NCI-H2196 treated with DMSO at 0.1 percent for 48 hours (cell line): ENCODE measurements around the gene DDX11.
"Not testable (repeated sequence)": the region's sequence is repeated elsewhere in the genome, so short reads cannot be mapped to it uniquely, and the experiment has no call there.

Experiments used
- DNase-seq: peaks from one replicate; lab custom pipeline; 2025; ENCODE audit not compliant: unreplicated experiment; lab: John Stamatoyannopoulos, UW

The DDX11 gene

GRCh38 chr12:31098363-31098762 lies 24.7 kb downstream of the DDX11 start:
- DNase-seq: not testable (repeated sequence)

GRCh38 chr12:31098771-31099170 lies 25.1 kb downstream of the DDX11 start:
- not testable (repeated sequence) for DNase-seq

DNA sequence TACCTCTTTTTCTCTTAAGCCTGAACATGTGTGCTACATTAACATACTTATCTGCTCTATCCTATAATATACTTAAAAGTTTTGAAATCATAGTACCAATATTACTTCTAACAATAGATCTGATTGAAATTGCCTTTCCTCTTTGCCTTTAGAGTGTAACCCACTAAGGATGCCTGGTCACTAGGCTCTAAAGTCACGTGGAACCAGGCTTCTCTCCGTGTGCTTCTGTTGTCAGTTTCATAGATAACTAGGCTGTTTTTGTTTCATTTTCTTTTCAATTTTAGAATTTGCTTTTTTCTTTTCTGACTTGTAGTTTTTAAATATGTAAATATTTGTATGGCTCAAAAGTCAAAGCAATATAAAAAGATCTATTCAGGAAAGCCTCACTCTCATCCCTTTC lies 25.8 kb downstream of the DDX11 start:
- not testable (repeated sequence) for DNase-seq

GRCh38 chr12:31100503-31101208 lies 27.0 kb downstream of the DDX11 start:
- DNase-seq: not testable (repeated sequence)

- not testable (repeated sequence) for DNase-seq
These were observed 28.5 kb downstream of the DDX11 start for GRCh38 chr12:31102125-31102524.

DNA sequence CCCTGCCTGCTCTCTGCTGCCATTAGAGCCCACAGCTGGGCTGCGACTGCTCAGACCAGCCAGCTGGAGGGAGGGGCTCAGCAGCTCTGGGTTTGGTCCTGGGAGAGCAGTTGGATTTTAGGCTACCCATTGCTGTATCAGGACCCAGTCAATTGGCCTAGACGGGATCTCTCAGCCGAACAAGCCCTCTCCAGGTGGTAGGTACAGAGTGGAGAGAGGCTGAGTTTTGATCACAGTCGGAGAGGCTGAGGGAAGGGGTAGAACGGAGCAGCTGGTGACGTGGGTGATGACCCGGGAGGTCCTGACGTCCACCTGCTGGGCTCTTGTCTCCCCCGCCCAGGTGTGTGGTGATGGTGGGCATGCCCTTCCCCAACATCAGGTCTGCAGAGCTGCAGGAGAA lies 28.9 kb downstream of the DDX11 start:
- DNase-seq: not testable (repeated sequence)

- DNase-seq: peak; percentile 83
These were observed 29.9 kb downstream of the DDX11 start for GRCh38 chr12:31103561-31103975.

DNA sequence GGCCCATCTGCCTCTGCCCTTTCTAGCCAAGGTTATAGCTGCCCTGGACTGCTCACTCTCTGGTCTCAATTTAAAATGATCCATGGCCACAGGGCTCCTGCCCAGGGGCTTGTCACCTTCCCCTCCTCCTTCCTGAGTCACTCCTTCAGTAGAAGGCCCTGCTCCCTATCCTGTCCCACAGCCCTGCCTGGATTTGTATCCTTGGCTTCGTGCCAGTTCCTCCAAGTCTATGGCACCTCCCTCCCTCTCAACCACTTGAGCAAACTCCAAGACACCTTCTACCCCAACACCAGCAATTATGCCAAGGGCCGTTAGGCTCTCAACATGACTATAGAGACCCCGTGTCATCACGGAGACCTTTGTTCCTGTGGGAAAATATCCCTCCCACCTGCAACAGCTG lies 30.6 kb downstream of the DDX11 start:
- not testable (repeated sequence) for DNase-seq

DNA sequence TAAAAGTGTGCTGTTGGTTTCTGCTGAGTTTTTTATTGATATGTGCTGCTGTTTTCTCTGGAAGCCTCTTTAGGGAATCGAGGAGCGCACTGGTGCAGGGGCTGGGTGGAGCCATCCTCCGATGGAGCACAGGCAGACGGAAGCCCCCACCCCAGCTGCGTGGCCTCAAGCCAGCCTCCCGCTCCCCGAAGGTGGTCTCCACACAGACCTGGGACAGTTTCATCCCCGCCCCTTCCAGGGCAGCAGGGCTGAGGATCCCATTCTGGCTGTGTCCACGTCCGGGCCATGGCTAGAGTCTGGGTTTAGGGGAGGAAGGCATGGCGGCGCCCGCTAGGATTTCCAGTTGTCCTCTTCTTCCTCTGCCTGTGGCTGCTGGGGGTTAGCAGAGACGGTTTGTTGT lies 31.1 kb downstream of the DDX11 start:
- DNase-seq: not testable (repeated sequence)

DNA sequence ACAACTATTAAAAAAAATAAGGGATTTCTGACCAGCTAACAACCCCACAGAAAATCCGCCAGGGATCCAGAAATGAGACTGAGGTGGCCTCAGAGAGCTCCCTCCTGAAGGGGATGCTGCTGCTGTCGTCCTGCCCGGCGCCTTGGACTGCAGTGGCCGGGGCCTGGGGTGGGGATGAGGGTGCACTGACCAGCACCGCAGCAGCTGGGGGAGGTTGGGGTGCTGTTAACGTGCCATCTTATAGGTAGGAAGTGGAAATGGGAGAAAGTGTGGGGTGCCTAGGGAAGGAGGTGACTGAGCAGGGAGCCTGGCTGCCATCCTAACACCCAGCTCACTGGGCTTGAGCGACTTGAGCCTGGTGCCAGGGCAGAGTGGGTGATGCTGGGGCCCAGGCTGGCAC lies 32.0 kb downstream of the DDX11 start:
- DNase-seq: no peak

DNA sequence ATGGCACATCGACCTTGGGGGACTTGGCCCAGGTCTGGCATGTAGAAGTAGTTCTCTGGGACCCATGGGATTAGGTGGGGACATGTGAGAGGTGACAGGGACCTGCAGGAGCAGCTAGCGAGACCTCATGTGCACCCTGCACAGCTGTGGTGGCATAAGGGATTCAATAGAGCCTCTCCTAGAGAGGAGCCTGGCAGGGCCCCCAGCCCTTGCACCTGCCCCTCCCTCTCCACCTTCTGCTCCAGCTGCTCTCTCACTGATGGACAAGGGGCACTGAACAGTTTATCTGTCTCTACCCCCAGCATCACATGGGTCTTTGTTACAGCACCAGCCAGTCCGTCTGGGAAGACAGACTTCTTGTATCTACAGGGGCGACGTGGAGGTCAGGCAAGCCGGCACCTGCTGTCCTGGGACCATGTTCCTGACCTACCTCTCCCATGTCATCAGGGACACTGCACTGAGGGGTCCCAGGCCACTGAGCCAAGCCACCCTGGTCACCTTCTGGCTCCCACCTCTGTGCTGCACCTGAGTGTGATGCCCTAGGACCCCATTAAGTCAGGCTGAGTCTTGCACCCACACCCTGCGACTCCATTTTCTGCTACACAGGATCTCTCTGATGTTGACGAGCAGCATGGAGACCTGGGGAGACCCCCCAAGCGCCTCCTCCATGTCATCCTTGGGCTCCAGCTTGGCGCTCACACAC lies 32.6 kb downstream of the DDX11 start:
- peak; percentile 52 for DNase-seq

GRCh38 chr12:31109773-31110172 lies 36.1 kb downstream of the DDX11 start:
- DNase-seq: not testable (repeated sequence)

- peak; percentile 33 for DNase-seq
These were observed 36.6 kb downstream of the DDX11 start for GRCh38 chr12:31110263-31110662.

GRCh38 chr12:31115092-31115601 lies 41.5 kb downstream of the DDX11 start:
- not testable (repeated sequence) for DNase-seq

GRCh38 chr12:31116846-31117202 lies 43.2 kb downstream of the DDX11 start:
- not testable (repeated sequence) for DNase-seq

DNA sequence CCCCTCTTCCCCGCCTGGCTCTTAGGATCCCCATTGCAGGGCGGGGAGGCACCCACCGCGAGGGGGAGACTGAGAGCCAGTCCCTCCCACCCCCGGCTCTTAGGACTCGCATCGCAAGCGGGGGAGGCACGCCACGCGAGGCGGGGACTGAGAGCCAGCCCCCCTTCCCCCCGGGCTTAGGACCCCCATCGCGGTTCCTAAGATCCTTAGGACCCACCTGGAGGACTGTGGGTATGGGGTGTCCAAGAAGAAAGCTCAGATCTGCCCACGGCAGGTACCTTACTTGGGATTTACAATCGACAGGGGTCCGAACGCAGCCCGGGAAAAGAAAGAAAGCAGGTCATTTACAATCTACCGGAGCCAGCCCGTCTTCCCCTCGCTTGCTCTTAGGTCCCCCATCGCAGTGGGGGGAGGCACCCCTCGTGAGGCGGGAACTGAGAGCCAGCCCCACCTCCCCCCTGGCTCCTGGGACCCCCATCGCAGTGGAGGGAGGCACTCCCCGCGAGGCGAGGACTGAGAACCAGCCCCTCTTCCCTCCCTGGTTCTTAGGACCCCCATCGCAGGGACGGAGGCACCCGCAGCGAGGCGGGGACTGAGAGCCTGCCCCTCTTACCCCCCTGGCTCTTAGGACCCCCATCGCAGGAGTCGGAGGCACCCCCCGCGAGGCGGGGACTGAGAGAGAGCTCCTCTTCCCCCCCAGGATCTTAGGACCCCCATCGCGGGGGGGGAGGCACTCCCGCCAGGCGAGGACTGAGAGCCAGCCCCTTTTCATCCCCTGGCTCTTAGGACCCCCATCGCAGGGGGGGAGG lies 43.7 kb downstream of the DDX11 start:
- peak; percentile 35 for DNase-seq

- DNase-seq: peak; percentile 47
These were observed 44.9 kb downstream of the DDX11 start for GRCh38 chr12:31118347-31119191.

DNA sequence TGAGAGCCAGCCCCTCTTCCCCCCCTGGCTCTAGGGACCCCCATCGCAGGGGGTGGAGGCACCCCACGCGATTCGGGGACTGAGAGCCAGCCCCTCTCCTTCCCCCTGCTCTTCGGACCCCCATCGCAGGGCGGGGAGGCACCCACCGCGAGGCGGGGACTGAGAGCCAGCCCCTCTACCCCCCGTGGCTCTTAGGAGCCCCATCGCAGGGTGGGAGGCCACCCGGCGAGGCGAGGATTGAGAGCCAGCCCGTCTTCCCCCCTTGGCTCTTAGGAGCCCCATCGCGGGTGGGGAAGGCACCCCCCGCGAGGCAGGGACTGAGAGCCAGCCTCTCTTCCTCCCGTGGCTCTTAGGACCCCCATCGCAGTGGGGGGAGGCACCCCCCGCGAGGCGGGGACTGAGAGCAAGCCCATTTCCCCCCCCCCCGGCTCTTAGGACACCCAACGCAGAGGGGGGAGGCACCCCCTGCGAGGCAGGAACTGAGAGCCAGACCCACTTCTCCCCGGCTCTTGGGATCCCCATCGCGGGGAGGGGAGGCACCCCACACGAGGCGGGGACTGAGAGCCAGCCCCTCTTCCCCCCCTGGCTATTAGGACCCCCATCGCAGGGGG lies 45.6 kb downstream of the DDX11 start:
- DNase-seq: no peak

DNA sequence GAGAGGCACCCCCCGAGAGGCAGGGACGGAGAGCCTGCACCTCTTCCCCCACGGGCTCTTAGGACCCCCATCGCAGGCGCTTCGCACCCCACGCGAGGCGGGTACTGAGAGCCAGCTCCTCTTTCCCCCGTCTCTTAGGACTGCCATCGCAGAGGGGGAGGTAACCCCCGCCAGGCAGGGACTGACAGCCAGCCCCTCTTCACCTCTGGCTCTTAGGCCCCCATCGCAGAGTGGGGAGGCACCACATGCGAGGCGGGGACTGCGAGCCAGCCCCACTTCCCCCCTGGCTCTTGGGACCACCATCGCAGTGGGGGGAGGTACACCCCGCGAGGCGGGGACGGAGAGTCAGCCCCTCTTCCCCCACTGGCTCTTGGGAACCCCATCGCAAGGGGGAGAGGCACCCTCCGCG lies 46.1 kb downstream of the DDX11 start:
- DNase-seq: no peak

DNA sequence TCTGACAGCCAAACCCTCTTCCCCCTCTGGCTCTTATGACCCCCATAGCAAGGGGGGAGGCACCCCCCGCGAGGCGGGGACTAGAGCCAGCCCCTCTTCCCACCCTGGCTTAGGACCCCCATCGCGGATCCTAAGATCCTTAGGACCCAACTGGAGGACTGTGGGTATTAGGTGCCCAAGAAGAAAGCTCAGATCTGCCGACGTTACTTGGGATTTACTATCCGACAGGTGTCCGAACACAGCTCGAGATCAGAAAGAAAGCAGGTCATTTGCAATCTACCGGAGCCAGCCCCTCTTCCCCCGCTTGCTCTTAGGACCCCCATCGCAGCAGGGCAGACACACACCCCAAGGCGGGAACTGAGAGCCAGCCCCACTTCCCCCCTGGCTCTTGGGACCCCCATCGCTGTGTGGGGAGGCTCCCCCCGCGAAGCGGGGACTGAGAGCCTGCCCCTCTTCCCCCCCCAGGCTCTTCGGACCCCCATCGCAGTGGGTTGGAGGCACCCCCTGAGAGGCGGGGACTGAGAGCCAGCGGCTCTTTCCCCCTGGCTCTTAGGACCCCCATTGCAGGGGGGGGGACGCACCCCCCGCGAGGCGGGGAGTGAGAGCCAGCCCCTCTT lies 46.8 kb downstream of the DDX11 start:
- DNase-seq: no peak
